Measurements from ENCODE around the gene CMIP. TPM values are rescaled to one million over a fixed set of nuclear protein-coding genes. Genes with fewer than 3 reads are reported as not detected.

The CMIP gene
- total RNA-seq, 4 donors from 2014 or later = 40.0 to 69.6 (median 47.0) TPM

DNA sequence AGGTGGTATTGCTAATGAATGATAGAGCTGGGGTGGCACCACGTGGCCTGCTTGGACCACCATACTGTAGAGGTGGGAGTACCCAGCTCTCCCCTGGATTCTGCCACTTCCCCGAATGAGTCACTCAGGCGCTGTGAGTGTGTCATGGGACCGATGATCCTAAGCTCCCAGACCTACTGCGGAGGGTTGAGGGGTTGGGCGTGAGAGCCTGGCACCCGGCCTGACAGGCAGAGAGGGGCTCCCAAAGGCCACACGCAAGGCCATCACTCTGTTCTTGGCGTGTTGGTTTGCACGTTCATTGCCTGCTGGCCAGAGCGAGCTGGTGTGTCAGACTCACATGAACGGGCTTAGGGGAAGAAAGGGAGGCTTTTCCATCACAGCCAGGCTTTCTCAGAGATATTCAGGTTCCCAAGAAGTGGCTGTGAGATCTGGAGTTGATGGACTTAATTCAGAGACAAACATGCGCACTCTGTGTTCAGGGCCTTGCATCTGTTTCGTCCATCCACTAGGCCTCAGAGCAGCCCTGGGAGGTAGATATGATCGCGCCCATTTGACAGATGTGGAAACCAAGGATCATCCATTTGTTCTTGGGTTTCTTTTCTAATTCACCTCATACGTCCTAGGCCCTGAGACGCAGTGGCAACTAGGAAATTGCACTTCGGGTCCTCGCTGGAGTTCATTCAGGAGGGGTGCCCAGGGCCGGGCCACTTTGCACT is 41.4 kb downstream of the CMIP start:
- H3K36me3 ChIP-seq = no peaks in the 10 kb centered on the region
- no peak overlapping the region for H3K4me3 ChIP-seq
- intact Hi-C loops (cut with DNase I; ENCODE audit: low total_unique reads) (no loop called here), in situ Hi-C loops (cut with MboI; ENCODE audit: low pct_ligation_motif_present in 1 of 4, low pct_unique_long_range_greater_than_20kb in 1 of 4, low sequenced_read_pairs in 3 of 4) (no loop called here)
- no peaks in the 10 kb centered on the region for H3K27me3 ChIP-seq
- H3K4me1 ChIP-seq = peaks cover 4 to 56% (median 20%) of the 10 kb centered on the region in 4 donors
- peak overlapping the region; percentile 4 to 52 (median 30) for H3K27ac ChIP-seq
- 93 to 95% methylated on average over 3 to 21 of the region's 21 CpGs for WGBS, 2 donors (ENCODE audit: low coverage in 1 of 2)
- TF ChIP-seq EP300 (IDR thresholded peaks at IDR 0.05; ENCODE audit: low read depth) = no peak
- TF ChIP-seq, protein P1, sequence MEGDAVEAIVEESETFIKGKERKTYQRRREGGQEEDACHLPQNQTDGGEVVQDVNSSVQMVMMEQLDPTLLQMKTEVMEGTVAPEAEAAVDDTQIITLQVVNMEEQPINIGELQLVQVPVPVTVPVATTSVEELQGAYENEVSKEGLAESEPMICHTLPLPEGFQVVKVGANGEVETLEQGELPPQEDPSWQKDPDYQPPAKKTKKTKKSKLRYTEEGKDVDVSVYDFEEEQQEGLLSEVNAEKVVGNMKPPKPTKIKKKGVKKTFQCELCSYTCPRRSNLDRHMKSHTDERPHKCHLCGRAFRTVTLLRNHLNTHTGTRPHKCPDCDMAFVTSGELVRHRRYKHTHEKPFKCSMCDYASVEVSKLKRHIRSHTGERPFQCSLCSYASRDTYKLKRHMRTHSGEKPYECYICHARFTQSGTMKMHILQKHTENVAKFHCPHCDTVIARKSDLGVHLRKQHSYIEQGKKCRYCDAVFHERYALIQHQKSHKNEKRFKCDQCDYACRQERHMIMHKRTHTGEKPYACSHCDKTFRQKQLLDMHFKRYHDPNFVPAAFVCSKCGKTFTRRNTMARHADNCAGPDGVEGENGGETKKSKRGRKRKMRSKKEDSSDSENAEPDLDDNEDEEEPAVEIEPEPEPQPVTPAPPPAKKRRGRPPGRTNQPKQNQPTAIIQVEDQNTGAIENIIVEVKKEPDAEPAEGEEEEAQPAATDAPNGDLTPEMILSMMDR (IDR thresholded peaks at IDR 0.05) = no peak
- no peak for TF ChIP-seq POLR2A (IDR thresholded peaks at IDR 0.05)
- no peak for TF ChIP-seq POLR2AphosphoS5 (IDR thresholded peaks at IDR 0.05)
- DNase-seq = no peak
- no peaks in the 10 kb centered on the region for H3K9me3 ChIP-seq

GRCh38 chr16:81486540-81487061 is 42.0 kb downstream of the CMIP start:
- Histone ChIP-seq H3K9me3 (no peaks in the 10 kb centered on the region), H3K27me3 (no peaks in the 10 kb centered on the region), H3K4me3 (no peak overlapping the region), H3K27ac (peak overlapping the region; percentile 8 to 52 (median 30)), H3K4me1 (peaks cover 4 to 51% (median 19%) of the 10 kb centered on the region in 4 donors), H3K36me3 (no peaks in the 10 kb centered on the region)
- TF ChIP-seq, protein P1 (IDR thresholded peaks at IDR 0.05) = no peak
- TF ChIP-seq EP300 (IDR thresholded peaks at IDR 0.05; ENCODE audit: low read depth) = no peak
- intact Hi-C loops (cut with DNase I; ENCODE audit: low total_unique reads) = no loop called here
- in situ Hi-C loops (cut with MboI; ENCODE audit: low pct_ligation_motif_present in 1 of 4, low pct_unique_long_range_greater_than_20kb in 1 of 4, low sequenced_read_pairs in 3 of 4) = no loop called here
- no peak for DNase-seq
- WGBS, 2 donors (ENCODE audit: low coverage in 1 of 2) = 80 to 82% methylated on average over 2 to 22 of the region's 22 CpGs

GRCh38 chr16:81487301-81487720 is 42.7 kb downstream of the CMIP start:
- H3K27ac ChIP-seq = peak overlapping the region in 2 of 4 donors; percentile 8 to 39
- in situ Hi-C loops (cut with MboI; ENCODE audit: low pct_ligation_motif_present in 1 of 4, low pct_unique_long_range_greater_than_20kb in 1 of 4, low sequenced_read_pairs in 3 of 4) = no loop called here
- WGBS, 2 donors (ENCODE audit: low coverage in 1 of 2) = 92% methylated on average over 5 of the region's 14 CpGs; no CpG with 5 or more reads in 1 of the 2 donors

DNA sequence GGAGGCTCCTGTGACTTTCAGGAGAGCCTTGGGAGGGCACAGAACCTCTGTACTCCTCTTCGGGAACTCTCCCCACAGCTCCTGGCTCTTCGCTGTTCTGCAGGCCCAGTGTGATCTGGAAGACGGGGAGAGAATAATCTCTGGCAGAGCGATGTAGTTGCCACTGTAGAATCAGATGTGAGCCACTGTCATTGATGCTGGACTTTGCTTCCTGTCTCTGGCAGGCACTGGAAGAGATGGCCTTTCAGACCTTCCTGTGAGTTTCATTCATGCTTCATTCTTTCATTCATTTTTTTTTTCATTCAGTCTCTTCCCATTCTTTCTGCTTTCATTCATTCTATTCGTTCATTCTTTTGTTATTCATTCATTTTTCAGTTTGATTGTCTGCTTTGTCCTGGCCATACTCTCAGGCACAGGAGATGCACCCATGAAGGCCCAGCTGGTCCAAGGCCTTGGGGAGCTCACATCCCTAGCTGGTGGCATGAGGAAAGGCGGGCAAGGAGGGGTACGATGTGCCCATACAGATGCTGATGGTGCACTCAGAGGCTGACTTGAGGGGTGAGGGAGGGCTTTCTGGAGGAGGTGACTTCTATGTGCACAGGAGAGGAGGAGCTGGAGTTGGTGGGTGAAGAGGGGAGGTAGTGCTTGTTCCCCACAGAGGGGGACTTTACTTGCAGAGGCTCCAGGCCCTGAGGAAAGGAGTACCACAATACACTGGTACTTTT is 44.2 kb downstream of the CMIP start:
- Histone ChIP-seq H3K36me3 (no peaks in the 10 kb centered on the region), H3K27ac (no peak overlapping the region), H3K4me1 (peaks cover 4 to 60% (median 24%) of the 10 kb centered on the region in 4 donors), H3K9me3 (no peaks in the 10 kb centered on the region), H3K27me3 (no peaks in the 10 kb centered on the region), H3K4me3 (no peak overlapping the region)
- DNase-seq = no peak
- intact Hi-C loops (cut with DNase I; ENCODE audit: low total_unique reads) (no loop called here), in situ Hi-C loops (cut with MboI; ENCODE audit: low pct_ligation_motif_present in 1 of 4, low pct_unique_long_range_greater_than_20kb in 1 of 4, low sequenced_read_pairs in 3 of 4) (no loop called here)
- 88 to 93% methylated on average over 3 to 7 of the region's 7 CpGs for WGBS, 2 donors (ENCODE audit: low coverage in 1 of 2)
- no peak for TF ChIP-seq EP300 (IDR thresholded peaks at IDR 0.05; ENCODE audit: low read depth)
- TF ChIP-seq POLR2AphosphoS5 (IDR thresholded peaks at IDR 0.05) = no peak
- TF ChIP-seq POLR2A (IDR thresholded peaks at IDR 0.05) = no peak
- TF ChIP-seq, protein P1 (IDR thresholded peaks at IDR 0.05) = no peak

More at GRCh38 chr16:81487301-81487720, 42.7 kb downstream of the CMIP start:
- H3K27me3 ChIP-seq = no peaks in the 10 kb centered on the region
- H3K4me3 ChIP-seq = no peak overlapping the region
- H3K36me3 ChIP-seq = no peaks in the 10 kb centered on the region
- intact Hi-C loops (cut with DNase I; ENCODE audit: low total_unique reads) = no loop called here
- no peak for DNase-seq
- H3K9me3 ChIP-seq = no peaks in the 10 kb centered on the region
- H3K4me1 ChIP-seq = peaks cover 4 to 51% (median 18%) of the 10 kb centered on the region in 4 donors
- TF ChIP-seq, protein P1 (IDR thresholded peaks at IDR 0.05) = no peak
- no peak for TF ChIP-seq POLR2A (IDR thresholded peaks at IDR 0.05)
- TF ChIP-seq EP300 (IDR thresholded peaks at IDR 0.05; ENCODE audit: low read depth) = no peak
- TF ChIP-seq POLR2AphosphoS5 (IDR thresholded peaks at IDR 0.05) = no peak

Measured in transverse colon (tissue), 4 donors.